OCI-LY3 (cell line): ENCODE results near the gene USF1.

Experiments used
- EZH2phosphoT487 ChIP-seq: fragments of 200-600 bp; shearing (Covaris generic); IDR thresholded peaks from 2 replicates; pipeline ENCODE4 v1.6.1; 2018; ENCODE audit warnings: antibody characterized with exemption, mixed run types, low read depth
- TF ChIP-seq, protein P1 (sequence below): fragments of 200-600, 300-600 bp; sonication (generic); IDR thresholded peaks from 2 replicates; pipeline ENCODE4 v1.5.1; 2014; ENCODE audit warnings: antibody characterized with exemption, low read length, low read depth

DNA sequence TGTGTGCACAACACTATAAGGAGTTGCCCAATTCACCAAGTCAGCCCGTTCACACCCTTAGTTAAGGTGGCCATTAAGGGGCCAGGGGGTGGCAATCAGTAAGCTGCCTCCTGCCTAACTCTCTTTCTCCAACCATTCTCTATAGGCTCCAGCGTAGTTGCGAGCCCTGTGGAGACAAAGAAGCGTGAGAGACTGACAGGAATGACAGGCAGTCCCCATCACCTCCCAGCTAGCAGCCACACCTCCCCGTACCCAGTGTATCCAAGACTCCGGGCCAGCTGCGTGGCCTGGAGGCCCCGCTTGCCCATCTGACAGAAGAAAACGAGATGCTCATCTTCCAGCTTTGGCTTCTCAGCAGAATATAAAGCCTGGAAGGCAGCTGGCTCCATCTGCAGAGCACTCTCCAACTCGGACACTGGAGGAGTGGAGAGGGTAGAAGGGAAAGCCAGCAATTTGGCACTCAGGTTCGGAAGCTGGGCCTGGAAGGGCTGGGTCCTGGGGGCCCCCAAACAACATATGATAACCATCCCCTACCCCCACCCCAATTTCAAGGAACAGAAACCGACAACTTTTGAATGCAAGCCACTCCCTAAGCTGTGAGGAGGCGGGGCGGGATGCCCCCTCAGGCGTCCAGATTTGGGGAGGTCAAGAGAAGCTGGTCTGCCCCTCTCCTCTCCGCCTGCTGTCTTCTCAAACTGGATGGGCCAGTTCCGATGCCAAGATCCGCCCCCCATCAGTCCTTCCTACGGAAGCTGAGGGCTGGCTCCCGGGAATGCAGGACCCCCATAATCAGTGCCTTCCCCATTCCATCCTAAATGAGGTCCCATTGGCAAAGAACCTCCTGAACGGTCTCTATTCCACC lies 7.9 kb downstream of the USF1 start:
- TF ChIP-seq, protein P1, sequence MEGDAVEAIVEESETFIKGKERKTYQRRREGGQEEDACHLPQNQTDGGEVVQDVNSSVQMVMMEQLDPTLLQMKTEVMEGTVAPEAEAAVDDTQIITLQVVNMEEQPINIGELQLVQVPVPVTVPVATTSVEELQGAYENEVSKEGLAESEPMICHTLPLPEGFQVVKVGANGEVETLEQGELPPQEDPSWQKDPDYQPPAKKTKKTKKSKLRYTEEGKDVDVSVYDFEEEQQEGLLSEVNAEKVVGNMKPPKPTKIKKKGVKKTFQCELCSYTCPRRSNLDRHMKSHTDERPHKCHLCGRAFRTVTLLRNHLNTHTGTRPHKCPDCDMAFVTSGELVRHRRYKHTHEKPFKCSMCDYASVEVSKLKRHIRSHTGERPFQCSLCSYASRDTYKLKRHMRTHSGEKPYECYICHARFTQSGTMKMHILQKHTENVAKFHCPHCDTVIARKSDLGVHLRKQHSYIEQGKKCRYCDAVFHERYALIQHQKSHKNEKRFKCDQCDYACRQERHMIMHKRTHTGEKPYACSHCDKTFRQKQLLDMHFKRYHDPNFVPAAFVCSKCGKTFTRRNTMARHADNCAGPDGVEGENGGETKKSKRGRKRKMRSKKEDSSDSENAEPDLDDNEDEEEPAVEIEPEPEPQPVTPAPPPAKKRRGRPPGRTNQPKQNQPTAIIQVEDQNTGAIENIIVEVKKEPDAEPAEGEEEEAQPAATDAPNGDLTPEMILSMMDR = no peak
- no peak for TF ChIP-seq EZH2phosphoT487
